GM19324 (cell line): Measurements from ENCODE around the gene NUP43.
A peak's percentile ranks its signal among the peaks of the same experiment; 100 is the strongest.
"Not testable (repeated sequence)": the region's sequence is repeated elsewhere in the genome, so short reads cannot be mapped to it uniquely, and the experiment has no call there.

ENCODE experiments used
- ATAC-seq: cut with Tn5 transposase; IDR thresholded peaks from one replicate; pipeline ENCODE4 v1.9.1; 2021; ENCODE audit warnings: mild to moderate bottlenecking, moderate library complexity; ENCODE audit not compliant: unreplicated experiment, low FRiP score

Gene NUP43

GRCh38 chr6:149749594-149750135, 3.3 kb upstream of the NUP43 start, which contains the start of gene PCMT1:
Gene PCMT1, plus strand, starts transcription at chr6:149749741. Its CDS starts 161 bp downstream, at chr6:149749902.
- peak; percentile 93 for ATAC-seq

- ATAC-seq: not testable (repeated sequence)
Measured at GRCh38 chr6:149749082-149749593, 2.8 kb upstream of the NUP43 start.

- not testable (repeated sequence) for ATAC-seq
Measured at GRCh38 chr6:149745252-149745651, 1.1 kb downstream of the NUP43 start.

DNA sequence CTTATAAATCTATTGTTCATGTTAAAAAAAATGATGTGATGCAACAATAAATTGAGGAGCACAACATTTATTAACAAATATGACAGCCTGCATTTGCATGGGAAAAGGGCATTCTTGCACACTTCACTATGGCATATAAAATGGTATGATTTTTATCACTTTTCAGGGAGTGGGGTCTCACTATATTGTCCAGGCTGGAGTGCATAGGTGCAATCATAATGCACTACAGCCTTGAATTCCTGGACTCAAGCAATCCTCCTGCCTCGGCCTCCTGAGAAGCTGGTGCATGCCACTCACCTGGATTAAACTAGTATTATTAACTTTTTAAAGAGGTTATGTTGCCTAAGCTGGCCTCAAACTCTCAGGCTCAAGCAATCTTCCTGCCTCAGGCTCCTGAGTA, 11.4 kb downstream of the NUP43 start:
- no peak for ATAC-seq

GRCh38 chr6:149733089-149733720, 13.1 kb downstream of the NUP43 start:
- ATAC-seq: no peak

- no peak for ATAC-seq
Measured at GRCh38 chr6:149729824-149730223, 16.5 kb downstream of the NUP43 start.

DNA sequence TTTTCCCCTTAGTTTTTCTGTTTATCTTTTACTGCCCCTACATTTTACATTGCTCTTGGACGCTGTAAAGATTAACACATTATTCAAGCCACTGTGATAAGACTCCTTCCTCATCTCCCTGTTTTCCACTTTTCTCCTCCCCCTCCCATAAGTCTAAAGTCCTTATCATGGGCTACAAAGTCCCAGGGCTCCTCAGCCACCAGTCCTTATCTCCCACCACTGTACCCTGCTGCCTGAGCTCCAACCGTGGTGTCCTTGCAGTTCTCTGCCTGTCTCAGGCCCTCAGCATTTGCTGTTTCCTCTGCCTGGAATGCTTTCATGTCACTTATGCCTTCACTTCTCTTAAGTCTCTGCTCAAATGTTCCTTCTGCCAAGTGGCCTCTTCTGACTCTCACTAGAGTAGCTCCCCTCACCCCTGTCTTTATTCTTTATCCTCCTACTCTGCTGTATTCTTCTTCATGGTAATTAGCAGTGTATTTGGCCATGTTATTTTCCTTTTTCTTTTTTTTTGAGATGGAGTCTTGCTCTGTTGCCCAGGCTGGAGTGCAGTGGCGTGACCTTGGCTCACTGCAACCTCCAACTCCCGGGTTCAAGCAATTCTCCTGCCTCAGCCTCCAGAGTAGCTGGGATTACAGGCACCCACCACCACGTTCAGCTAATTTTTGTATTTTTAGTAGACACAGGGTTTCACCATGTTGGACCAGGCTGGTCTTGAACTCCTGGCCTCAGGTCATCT, 17.7 kb downstream of the NUP43 start:
- ATAC-seq: no peak

DNA sequence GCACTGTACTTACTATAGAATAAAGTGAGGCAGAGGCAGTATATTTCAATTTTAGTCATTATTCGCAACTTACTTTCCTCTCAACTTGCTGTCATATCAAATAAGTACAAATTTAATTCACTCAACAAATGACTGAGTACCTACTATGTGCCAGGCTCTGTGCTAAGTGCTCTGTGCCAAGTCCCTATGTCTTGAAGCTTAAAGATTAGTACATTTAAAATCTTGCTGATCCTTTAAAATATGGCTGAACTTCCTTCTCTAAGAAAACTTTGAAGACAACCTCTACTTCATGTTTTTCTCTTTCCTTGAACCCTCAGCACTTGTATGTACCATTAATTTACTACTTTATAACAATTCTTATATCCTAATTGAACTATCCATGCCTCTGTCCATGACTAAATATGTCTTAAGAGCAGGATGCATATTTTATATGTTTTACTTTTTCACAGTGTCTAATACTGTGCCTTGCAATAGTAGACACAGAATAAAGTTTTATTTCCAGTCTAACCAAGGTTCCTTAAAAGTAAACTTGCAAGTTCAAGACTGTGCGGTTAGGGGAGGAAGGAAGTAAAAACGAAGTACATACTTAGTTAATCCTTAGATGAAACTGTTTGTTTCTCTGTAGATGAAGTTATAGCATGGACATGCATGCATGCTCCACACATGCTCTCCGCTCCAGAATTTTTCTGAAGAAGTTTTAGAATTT, 18.4 kb downstream of the NUP43 start:
- ATAC-seq: no peak

- ATAC-seq: no peak
Measured at GRCh38 chr6:149725785-149726184, 20.5 kb downstream of the NUP43 start.

- no peak for ATAC-seq
Measured at GRCh38 chr6:149723771-149724417, 22.4 kb downstream of the NUP43 start.

- ATAC-seq: no peak
Measured at GRCh38 chr6:149723262-149723661, 23.1 kb downstream of the NUP43 start.

DNA sequence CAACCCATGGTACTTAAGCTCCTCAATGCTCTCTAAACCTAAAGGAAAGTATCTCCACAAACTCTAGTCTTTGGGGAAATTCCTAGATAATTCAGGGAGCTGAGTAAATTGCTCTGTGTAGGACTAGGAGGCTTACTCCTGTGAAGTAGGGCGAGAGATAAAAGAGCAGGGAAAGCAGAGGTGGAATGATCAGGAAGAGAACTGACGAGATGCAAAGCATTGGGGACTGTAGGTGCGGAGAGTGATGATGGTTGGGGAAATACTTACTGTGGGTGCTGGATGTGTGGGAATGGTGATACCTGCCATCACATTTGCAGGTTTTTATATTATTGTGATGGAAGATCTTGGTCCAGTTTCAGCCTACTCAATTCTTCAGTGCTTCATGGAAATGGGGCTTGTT, 26.8 kb downstream of the NUP43 start:
- ATAC-seq: no peak

GRCh38 chr6:149717588-149718458, 28.5 kb downstream of the NUP43 start, which contains the start of gene LATS1:
Gene LATS1, minus strand, starts transcription at chr6:149718101. Its CDS starts 15,975 bp downstream, at chr6:149702126.
- ATAC-seq: peak; percentile 89

GRCh38 chr6:149717255-149717587, 29.1 kb downstream of the NUP43 start:
- ATAC-seq: peak; percentile 1

- no peak for ATAC-seq
Measured at GRCh38 chr6:149716181-149716963, 30.0 kb downstream of the NUP43 start.

- no peak for ATAC-seq
Measured at GRCh38 chr6:149714442-149714841, 31.9 kb downstream of the NUP43 start.

DNA sequence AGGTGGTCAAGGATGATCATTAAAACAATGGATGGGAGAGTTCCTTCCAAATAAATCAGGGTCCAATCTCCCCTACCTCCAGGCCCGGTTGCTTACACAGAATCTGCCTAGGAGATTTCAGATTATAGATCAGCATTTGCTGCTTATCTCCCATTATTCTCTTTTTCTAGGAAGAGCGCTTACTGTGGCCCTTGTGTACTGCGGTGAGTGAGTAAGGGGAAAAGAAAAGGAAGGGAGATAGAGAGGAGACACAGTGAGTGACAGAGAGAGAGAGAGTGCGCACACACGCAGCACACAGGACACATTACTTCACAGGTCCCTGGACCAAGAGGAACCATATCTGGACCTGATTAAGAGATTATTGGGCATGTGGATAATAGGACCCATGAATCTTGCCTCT, 34.6 kb downstream of the NUP43 start:
- no peak for ATAC-seq

GRCh38 chr6:149701714-149702113, 44.6 kb downstream of the NUP43 start:
- ATAC-seq: no peak

DNA sequence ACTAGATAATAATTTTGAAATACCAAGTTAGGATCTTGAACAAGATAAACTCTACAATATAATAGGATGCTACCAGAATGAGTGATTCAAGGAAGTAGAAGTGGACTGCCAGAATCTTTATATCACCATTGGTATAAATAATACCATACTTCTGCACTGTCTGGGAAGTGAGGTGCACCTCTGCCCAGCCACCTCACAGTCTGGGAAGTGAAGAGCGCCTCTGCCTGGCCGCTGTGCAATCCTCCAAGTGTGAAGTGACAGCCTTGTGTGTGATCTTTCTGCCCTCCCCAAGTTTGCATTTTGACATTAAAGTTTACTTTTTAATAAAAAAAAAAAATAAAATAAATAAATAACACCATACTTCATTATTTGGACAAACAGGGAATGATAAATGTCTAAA, 47.2 kb downstream of the NUP43 start:
- no peak for ATAC-seq
